HEK293 (cell line): ENCODE measurements around the gene N4BP2L2.

Experiments
- HOXA7 ChIP-seq: sonication (generic); formaldehyde crosslinking; IDR thresholded peaks from 2 replicates; pipeline ENCODE4 v1.8.1; 2022; ENCODE audit warnings: missing genetic modification reagents, borderline replicate concordance
- SALL2 ChIP-seq: fragments of 450-650 bp; formaldehyde crosslinking; IDR thresholded peaks from 2 replicates; pipeline ENCODE4 v1.5.0; 2017; ENCODE audit warnings: missing biosample characterization, mild to moderate bottlenecking, missing genetic modification characterization, borderline replicate concordance
- YY1 ChIP-seq: fragments of 450-650 bp; formaldehyde crosslinking; IDR thresholded peaks from 2 replicates; pipeline ENCODE4 v1.5.1; 2018; ENCODE audit warnings: missing biosample characterization, missing genetic modification characterization
- ZNF629 ChIP-seq: fragments of 450-650 bp; formaldehyde crosslinking; IDR thresholded peaks from 2 replicates; pipeline ENCODE4 v1.5.1; 2017; ENCODE audit warnings: missing biosample characterization, missing genetic modification characterization
- TF ChIP-seq, protein P1 (sequence below): fragments of 450-650 bp; formaldehyde crosslinking; IDR thresholded peaks from 2 replicates; pipeline ENCODE4 v1.5.1; 2017; ENCODE audit warnings: missing biosample characterization, missing genetic modification characterization
- TF ChIP-seq, protein P2 (sequence below): fragments of 450-650 bp; formaldehyde crosslinking; IDR thresholded peaks from 2 replicates; pipeline ENCODE4 v1.5.1; 2016; ENCODE audit warnings: missing biosample characterization, missing genetic modification characterization
- TF ChIP-seq, protein P3 (sequence below): fragments of 450-650 bp; formaldehyde crosslinking; IDR thresholded peaks from 2 replicates; pipeline ENCODE4 v1.5.1; 2016; ENCODE audit warnings: missing biosample characterization, missing genetic modification characterization
- TF ChIP-seq, protein P4 (sequence below): fragments of 450-650 bp; IDR thresholded peaks from 2 replicates; pipeline ENCODE4 v1.5.1; 2018; ENCODE audit warnings: missing biosample characterization, missing genetic modification characterization
- TF ChIP-seq, protein P5 (sequence below): fragments of 450-650 bp; formaldehyde crosslinking; optimal IDR thresholded peaks from 2 replicates; pipeline ENCODE3; 2016; ENCODE audit warnings: missing biosample characterization, mild to moderate bottlenecking, missing genetic modification characterization
- TF ChIP-seq, protein P6 (sequence below): fragments of 450-650 bp; formaldehyde crosslinking; IDR thresholded peaks from 2 replicates; pipeline ENCODE4 v1.5.1; 2016; ENCODE audit warnings: missing biosample characterization, missing genetic modification characterization
- TF ChIP-seq, protein P7 (sequence below): fragments of 450-650 bp; formaldehyde crosslinking; IDR thresholded peaks from 2 replicates; pipeline ENCODE4 v1.5.1; 2016; ENCODE audit warnings: missing biosample characterization, missing genetic modification characterization

DNA sequence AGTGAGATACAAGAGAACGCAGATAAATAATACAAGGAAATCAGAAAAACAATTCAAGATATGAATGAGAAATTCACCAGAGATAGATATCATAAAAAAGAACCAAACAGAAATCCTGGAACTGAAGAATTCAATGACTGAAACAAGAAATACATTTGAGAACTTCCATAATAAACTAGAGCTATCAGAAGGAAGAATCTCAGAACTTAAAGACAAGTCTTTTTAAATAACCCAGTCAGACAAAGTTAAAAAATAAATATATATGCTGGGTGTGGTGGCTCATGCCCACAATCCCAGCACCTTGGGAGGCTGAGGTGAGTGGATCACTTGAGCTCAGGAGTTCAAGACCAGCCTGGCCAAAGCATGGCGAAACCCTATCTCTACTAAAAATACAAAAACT lies 82.0 kb downstream of the N4BP2L2 start:
- TF ChIP-seq, protein P1, sequence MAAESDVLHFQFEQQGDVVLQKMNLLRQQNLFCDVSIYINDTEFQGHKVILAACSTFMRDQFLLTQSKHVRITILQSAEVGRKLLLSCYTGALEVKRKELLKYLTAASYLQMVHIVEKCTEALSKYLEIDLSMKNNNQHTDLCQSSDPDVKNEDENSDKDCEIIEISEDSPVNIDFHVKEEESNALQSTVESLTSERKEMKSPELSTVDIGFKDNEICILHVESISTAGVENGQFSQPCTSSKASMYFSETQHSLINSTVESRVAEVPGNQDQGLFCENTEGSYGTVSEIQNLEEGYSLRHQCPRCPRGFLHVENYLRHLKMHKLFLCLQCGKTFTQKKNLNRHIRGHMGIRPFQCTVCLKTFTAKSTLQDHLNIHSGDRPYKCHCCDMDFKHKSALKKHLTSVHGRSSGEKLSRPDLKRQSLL (tag by site-specific recombination), result no peak
- TF ChIP-seq, protein P2, sequence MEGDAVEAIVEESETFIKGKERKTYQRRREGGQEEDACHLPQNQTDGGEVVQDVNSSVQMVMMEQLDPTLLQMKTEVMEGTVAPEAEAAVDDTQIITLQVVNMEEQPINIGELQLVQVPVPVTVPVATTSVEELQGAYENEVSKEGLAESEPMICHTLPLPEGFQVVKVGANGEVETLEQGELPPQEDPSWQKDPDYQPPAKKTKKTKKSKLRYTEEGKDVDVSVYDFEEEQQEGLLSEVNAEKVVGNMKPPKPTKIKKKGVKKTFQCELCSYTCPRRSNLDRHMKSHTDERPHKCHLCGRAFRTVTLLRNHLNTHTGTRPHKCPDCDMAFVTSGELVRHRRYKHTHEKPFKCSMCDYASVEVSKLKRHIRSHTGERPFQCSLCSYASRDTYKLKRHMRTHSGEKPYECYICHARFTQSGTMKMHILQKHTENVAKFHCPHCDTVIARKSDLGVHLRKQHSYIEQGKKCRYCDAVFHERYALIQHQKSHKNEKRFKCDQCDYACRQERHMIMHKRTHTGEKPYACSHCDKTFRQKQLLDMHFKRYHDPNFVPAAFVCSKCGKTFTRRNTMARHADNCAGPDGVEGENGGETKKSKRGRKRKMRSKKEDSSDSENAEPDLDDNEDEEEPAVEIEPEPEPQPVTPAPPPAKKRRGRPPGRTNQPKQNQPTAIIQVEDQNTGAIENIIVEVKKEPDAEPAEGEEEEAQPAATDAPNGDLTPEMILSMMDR (tag by site-specific recombination), result no peak
- TF ChIP-seq, protein P3, sequence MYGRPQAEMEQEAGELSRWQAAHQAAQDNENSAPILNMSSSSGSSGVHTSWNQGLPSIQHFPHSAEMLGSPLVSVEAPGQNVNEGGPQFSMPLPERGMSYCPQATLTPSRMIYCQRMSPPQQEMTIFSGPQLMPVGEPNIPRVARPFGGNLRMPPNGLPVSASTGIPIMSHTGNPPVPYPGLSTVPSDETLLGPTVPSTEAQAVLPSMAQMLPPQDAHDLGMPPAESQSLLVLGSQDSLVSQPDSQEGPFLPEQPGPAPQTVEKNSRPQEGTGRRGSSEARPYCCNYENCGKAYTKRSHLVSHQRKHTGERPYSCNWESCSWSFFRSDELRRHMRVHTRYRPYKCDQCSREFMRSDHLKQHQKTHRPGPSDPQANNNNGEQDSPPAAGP (tag by site-specific recombination), result no peak
- TF ChIP-seq, protein P4, sequence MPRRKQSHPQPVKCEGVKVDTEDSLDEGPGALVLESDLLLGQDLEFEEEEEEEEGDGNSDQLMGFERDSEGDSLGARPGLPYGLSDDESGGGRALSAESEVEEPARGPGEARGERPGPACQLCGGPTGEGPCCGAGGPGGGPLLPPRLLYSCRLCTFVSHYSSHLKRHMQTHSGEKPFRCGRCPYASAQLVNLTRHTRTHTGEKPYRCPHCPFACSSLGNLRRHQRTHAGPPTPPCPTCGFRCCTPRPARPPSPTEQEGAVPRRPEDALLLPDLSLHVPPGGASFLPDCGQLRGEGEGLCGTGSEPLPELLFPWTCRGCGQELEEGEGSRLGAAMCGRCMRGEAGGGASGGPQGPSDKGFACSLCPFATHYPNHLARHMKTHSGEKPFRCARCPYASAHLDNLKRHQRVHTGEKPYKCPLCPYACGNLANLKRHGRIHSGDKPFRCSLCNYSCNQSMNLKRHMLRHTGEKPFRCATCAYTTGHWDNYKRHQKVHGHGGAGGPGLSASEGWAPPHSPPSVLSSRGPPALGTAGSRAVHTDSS (tag by site-specific recombination), result no peak
- TF ChIP-seq, protein P5, sequence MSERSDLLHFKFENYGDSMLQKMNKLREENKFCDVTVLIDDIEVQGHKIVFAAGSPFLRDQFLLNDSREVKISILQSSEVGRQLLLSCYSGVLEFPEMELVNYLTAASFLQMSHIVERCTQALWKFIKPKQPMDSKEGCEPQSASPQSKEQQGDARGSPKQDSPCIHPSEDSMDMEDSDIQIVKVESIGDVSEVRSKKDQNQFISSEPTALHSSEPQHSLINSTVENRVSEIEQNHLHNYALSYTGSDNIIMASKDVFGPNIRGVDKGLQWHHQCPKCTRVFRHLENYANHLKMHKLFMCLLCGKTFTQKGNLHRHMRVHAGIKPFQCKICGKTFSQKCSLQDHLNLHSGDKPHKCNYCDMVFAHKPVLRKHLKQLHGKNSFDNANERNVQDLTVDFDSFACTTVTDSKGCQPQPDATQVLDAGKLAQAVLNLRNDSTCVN (tag by site-specific recombination), result no peak
- TF ChIP-seq SALL2, result no peak
- TF ChIP-seq HOXA7 (CRISPR knock-in tag), result no peak
- TF ChIP-seq, protein P6, sequence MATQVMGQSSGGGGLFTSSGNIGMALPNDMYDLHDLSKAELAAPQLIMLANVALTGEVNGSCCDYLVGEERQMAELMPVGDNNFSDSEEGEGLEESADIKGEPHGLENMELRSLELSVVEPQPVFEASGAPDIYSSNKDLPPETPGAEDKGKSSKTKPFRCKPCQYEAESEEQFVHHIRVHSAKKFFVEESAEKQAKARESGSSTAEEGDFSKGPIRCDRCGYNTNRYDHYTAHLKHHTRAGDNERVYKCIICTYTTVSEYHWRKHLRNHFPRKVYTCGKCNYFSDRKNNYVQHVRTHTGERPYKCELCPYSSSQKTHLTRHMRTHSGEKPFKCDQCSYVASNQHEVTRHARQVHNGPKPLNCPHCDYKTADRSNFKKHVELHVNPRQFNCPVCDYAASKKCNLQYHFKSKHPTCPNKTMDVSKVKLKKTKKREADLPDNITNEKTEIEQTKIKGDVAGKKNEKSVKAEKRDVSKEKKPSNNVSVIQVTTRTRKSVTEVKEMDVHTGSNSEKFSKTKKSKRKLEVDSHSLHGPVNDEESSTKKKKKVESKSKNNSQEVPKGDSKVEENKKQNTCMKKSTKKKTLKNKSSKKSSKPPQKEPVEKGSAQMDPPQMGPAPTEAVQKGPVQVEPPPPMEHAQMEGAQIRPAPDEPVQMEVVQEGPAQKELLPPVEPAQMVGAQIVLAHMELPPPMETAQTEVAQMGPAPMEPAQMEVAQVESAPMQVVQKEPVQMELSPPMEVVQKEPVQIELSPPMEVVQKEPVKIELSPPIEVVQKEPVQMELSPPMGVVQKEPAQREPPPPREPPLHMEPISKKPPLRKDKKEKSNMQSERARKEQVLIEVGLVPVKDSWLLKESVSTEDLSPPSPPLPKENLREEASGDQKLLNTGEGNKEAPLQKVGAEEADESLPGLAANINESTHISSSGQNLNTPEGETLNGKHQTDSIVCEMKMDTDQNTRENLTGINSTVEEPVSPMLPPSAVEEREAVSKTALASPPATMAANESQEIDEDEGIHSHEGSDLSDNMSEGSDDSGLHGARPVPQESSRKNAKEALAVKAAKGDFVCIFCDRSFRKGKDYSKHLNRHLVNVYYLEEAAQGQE, result no peak
- TF ChIP-seq ZNF629 (tag by site-specific recombination), result no peak
- TF ChIP-seq, protein P7, sequence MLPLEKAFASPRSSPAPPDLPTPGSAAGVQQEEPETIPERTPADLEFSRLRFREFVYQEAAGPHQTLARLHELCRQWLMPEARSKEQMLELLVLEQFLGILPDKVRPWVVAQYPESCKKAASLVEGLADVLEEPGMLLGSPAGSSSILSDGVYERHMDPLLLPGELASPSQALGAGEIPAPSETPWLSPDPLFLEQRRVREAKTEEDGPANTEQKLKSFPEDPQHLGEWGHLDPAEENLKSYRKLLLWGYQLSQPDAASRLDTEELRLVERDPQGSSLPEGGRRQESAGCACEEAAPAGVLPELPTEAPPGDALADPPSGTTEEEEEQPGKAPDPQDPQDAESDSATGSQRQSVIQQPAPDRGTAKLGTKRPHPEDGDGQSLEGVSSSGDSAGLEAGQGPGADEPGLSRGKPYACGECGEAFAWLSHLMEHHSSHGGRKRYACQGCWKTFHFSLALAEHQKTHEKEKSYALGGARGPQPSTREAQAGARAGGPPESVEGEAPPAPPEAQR (tag by site-specific recombination), result no peak
- TF ChIP-seq YY1 (tag by site-specific recombination), result no peak
